HepG2 (cell line): ENCODE measurements around the gene PRR30.

Experiments used
- CTCF ChIP-seq: sonication (generic); formaldehyde crosslinking; IDR thresholded peaks from 2 replicates; pipeline ENCODE4 v1.5.0; 2020; ENCODE audit warnings: mild to moderate bottlenecking, missing genetic modification reagents, moderate library complexity
- MXI1 ChIP-seq: IDR thresholded peaks from 3 replicates; pipeline ENCODE4 v1.6.1; 2012; ENCODE audit warnings: low read depth, low read length, inconsistent platforms, borderline replicate concordance
- ONECUT2 ChIP-seq: sonication (generic); formaldehyde crosslinking; IDR thresholded peaks from 2 replicates; pipeline ENCODE4 v1.4.0; 2020; ENCODE audit warnings: missing genetic modification reagents
- POLR2A ChIP-seq, 2 experiments: IDR thresholded peaks; 2 replicates each; pipeline ENCODE4 v1.6.1; 2011; ENCODE audit warnings: low read depth in 2 of 2, low read length in 2 of 2, mild to moderate bottlenecking in 1 of 2, moderate library complexity in 1 of 2; ENCODE audit not compliant: insufficient read depth in 1 of 2
- POLR2AphosphoS5 ChIP-seq: IDR thresholded peaks from 2 replicates; pipeline ENCODE4 v1.6.1; 2012; ENCODE audit warnings: low read depth, low read length

GRCh38 chr2:27091746-27092695 is 47.2 kb downstream of the PRR30 start:
- TF ChIP-seq MXI1 (no peak), POLR2A (IDR thresholded peaks at IDR 0.05; ENCODE audit: insufficient read depth in 1 of 2, low read depth in 2 of 2, low read length in 2 of 2) (no peak), POLR2AphosphoS5 (peak; percentile 36; the same call in 1 of the 2 replicates), CTCF (CRISPR knock-in tag) (no peak; the same call in 1 of the 2 replicates), ONECUT2 (no peak)
